GM12878 (cell line): ENCODE measurements around the gene YWHAG. TPM values are rescaled to one million over a fixed set of nuclear protein-coding genes. Genes with fewer than 3 reads are reported as not detected.

Source experiments
- ATAC-seq: fragments of 200-7000 bp; cut with Tn5 transposase; 3 replicates; pipeline ENCODE4 v1.9.1; 2020; ENCODE audit warnings: mild to moderate bottlenecking, moderate library complexity
- BruUV-seq: library from RNA; stranded (reverse); fragments of 400-500 nt; replicated peaks from 2 replicates; lab custom pipeline; 2021; lab: Mats Ljungman, UMichigan
- CTCF ChIA-PET: fragments of 300-600 bp; sonication (Branson Sonifier 250); formaldehyde crosslinking; extraction: SDS; loops from one replicate; lab custom pipeline; 2021; ENCODE audit warnings: inconsistent platforms; lab: Yijun Ruan, JAX
- POLR2A ChIA-PET: fragments of 350-600 bp; formaldehyde crosslinking; extraction: SDS; loops from one replicate; lab custom pipeline; 2021; ENCODE audit warnings: inconsistent platforms; lab: Charles Lee
- RAD21 ChIA-PET: fragments of 300-600 bp; sonication (Branson Sonifier 250); formaldehyde crosslinking; loops from one replicate; lab custom pipeline; 2023; ENCODE audit warnings: antibody characterized with exemption; ENCODE audit not compliant: unreplicated experiment; lab: Charles Lee
- SMC1A ChIA-PET: fragments of 300-600 bp; sonication (Branson Sonifier 250); formaldehyde crosslinking; loops from one replicate; lab custom pipeline; 2023; ENCODE audit not compliant: unreplicated experiment, uncharacterized antibody; lab: Charles Lee
- DNase-seq: peaks from one replicate; pipeline ENCODE4 v3.0.0-alpha.2; 2011; ENCODE audit warnings: low read depth, low spot score
- FAIRE-seq: peaks from 3 replicates; lab custom pipeline; 2011; peaks lifted over from hg19 to GRCh38; lab: Jason Lieb, UNC
- H2AFZ ChIP-seq: 2 replicates; pipeline ENCODE4 v1.6.0; 2011; ENCODE audit warnings: low read depth, low read length, control low read depth; ENCODE audit not compliant: control insufficient read depth
- H3K27ac ChIP-seq: 2 replicates; pipeline ENCODE4 v1.5.1; 2011; ENCODE audit warnings: control low read depth; ENCODE audit not compliant: control insufficient read depth, insufficient read depth
- H3K27me3 ChIP-seq, 2 experiments: replicated peaks in 1 of 2; 2 replicates each; pipeline versions ENCODE4 v1.6.0 to v1.6.1; 2011; ENCODE audit warnings: low read length in 1 of 2; ENCODE audit not compliant: control insufficient read depth in 2 of 2, insufficient read depth in 2 of 2
- H3K36me3 ChIP-seq, 2 experiments: 2 replicates each; pipeline ENCODE4 v1.5.1; 2011; ENCODE audit warnings: low read length in 1 of 2; ENCODE audit not compliant: control insufficient read depth in 2 of 2, insufficient read depth in 2 of 2
- H3K4me1 ChIP-seq: 2 replicates; pipeline ENCODE4 v1.6.1; 2011; ENCODE audit warnings: mild to moderate bottlenecking, low read length, moderate library complexity, mixed read lengths; ENCODE audit not compliant: control insufficient read depth, insufficient read depth
- H3K4me2 ChIP-seq: 2 replicates; pipeline ENCODE4 v1.6.0; 2011; ENCODE audit warnings: control low read depth; ENCODE audit not compliant: control insufficient read depth, insufficient read depth
- H3K4me3 ChIP-seq: fragments of 200-600 bp; sonication (generic); 2 replicates; pipeline ENCODE4 v1.5.1; 2016
- H3K79me2 ChIP-seq: 2 replicates; pipeline ENCODE4 v1.6.0; 2011; ENCODE audit warnings: low read length; ENCODE audit not compliant: control insufficient read depth, insufficient read depth
- H3K9ac ChIP-seq: 2 replicates; pipeline ENCODE4 v1.8.0; 2011; ENCODE audit warnings: low read length, control low read depth, mixed read lengths; ENCODE audit not compliant: control insufficient read depth, insufficient read depth
- H3K9me3 ChIP-seq: replicated peaks from 3 replicates; pipeline ENCODE4 v1.5.1; 2011; ENCODE audit warnings: mild to moderate bottlenecking, low read length; ENCODE audit not compliant: control insufficient read depth, insufficient read depth
- H4K20me1 ChIP-seq: 2 replicates; pipeline ENCODE4 v1.6.0; 2011; ENCODE audit not compliant: control insufficient read depth, insufficient read depth
- BCL11A ChIP-seq: IDR thresholded peaks from 2 replicates; pipeline ENCODE4 v1.6.1; 2011; ENCODE audit warnings: low read depth, low read length
- FOXK2 ChIP-seq: fragments of 450-650 bp; IDR thresholded peaks from 2 replicates; pipeline ENCODE4 v1.6.1; 2017; ENCODE audit warnings: mild to moderate bottlenecking, moderate library complexity
- KLF5 ChIP-seq: fragments of 450-650 bp; IDR thresholded peaks from 2 replicates; pipeline ENCODE4 v1.6.1; 2014; ENCODE audit warnings: mild to moderate bottlenecking; ENCODE audit not compliant: partially characterized antibody
- MAX ChIP-seq: IDR thresholded peaks from 2 replicates; pipeline ENCODE4 v1.6.1; 2012; ENCODE audit warnings: low read depth, low read length, improper control_type of control experiment
- NFYA ChIP-seq: IDR thresholded peaks from 2 replicates; pipeline ENCODE4 v1.6.1; 2011; ENCODE audit warnings: low read depth, mild to moderate bottlenecking, low read length, improper control_type of control experiment, borderline replicate concordance
- NR2F1 ChIP-seq: fragments of 450-650 bp; conservative IDR thresholded peaks from 2 replicates; pipeline ENCODE4 v1.6.1; 2017; ENCODE audit warnings: mild to moderate bottlenecking
- PML ChIP-seq: IDR thresholded peaks from 2 replicates; pipeline ENCODE4 v1.6.1; 2012; ENCODE audit warnings: low read length, inconsistent platforms
- POU2F2 ChIP-seq: IDR thresholded peaks from 3 replicates; pipeline ENCODE4 v1.6.1; 2011; ENCODE audit warnings: low read depth, mild to moderate bottlenecking, low read length, borderline replicate concordance
- RAD21 ChIP-seq: IDR thresholded peaks from 2 replicates; pipeline ENCODE4 v1.6.1; 2011; ENCODE audit warnings: mild to moderate bottlenecking, low read depth, low read length, moderate library complexity; ENCODE audit not compliant: insufficient read depth
- SMARCA5 ChIP-seq: fragments of 450-650 bp; IDR thresholded peaks from 2 replicates; pipeline ENCODE4 v1.6.1; 2017; ENCODE audit warnings: mild to moderate bottlenecking
- SP1 ChIP-seq: IDR thresholded peaks from one replicate; pipeline ENCODE4 v1.6.1; 2011; ENCODE audit warnings: low read depth, low read length
- SREBF1 ChIP-seq: IDR thresholded peaks from 2 replicates; pipeline ENCODE4 v1.6.1; 2012; ENCODE audit warnings: mild to moderate bottlenecking, low read length
- TCF3 ChIP-seq: IDR thresholded peaks from 2 replicates; pipeline ENCODE4 v1.6.1; 2012; ENCODE audit warnings: low read depth, mild to moderate bottlenecking, low read length, borderline replicate concordance; ENCODE audit not compliant: insufficient read depth
- ZNF24 ChIP-seq: fragments of 450-650 bp; IDR thresholded peaks from 2 replicates; pipeline ENCODE4 v1.6.1; 2017; ENCODE audit warnings: antibody characterized with exemption, mild to moderate bottlenecking
- ZNF622 ChIP-seq: fragments of 450-650 bp; IDR thresholded peaks from 2 replicates; pipeline ENCODE4 v1.6.1; 2017; ENCODE audit warnings: mild to moderate bottlenecking, inconsistent platforms
- ZZZ3 ChIP-seq: IDR thresholded peaks from 2 replicates; pipeline ENCODE4 v1.6.1; 2011; ENCODE audit warnings: low read depth; ENCODE audit not compliant: control insufficient read depth, insufficient read length
- WGBS: methylation state at CpG from one replicate; pipeline ENCODE4 v1.1.6; 2016; ENCODE audit warnings: low lambda C conversion rate; ENCODE audit not compliant: insufficient replicate concordance, insufficient coverage; ENCODE audit errors: missing lambda C conversion rate; 5-methylcytosine and 5-hydroxymethylcytosine counted together
- in situ Hi-C: fragments of 300-500 bp; cut with MboI; formaldehyde crosslinking; loops from 9 replicates; pipeline ENCODE4 v1.14.3; 2018; ENCODE audit warnings: mixed read lengths
- intact Hi-C: fragments of 100-400 bp; cut with micrococcal nuclease; formaldehyde crosslinking; loops from one replicate; pipeline ENCODE4 v1.14.2; 2022; ENCODE audit not compliant: unreplicated experiment
- polyA plus RNA-seq, 11 experiments: library from polyadenylated mRNA; depleted of rRNA in 4 of 11; unstranded in 6 of 11; stranded (reverse) in 5 of 11; fragments of >200 nt; fragmentation: Nextera tagmentation in 4 of 11; fragmentation: Illumina TruSeq in 1 of 11; extraction: Ambion mirVana in 4 of 11; extraction: Trizol in 1 of 11; gene quantifications; 1 replicate in 1 of 11; 2 replicates in 10 of 11; pipeline versions ENCODE4 v1.2.1 to v1.2.3, GENCODE V29; 2011 to 2016; ENCODE audit warnings: inconsistent platforms in 2 of 11, missing spikeins in 2 of 11, low read depth in 1 of 11
- total RNA-seq, 4 experiments: library from RNA; depleted of rRNA in 3 of 4; stranded (reverse); fragments of >200 nt in 3 of 4; fragmentation: Illumina TruSeq in 1 of 4; extraction: Trizol in 1 of 4; gene quantifications; 2 replicates each; pipeline versions ENCODE4 v1.2.1 to v1.2.3, GENCODE V29; 2013 to 2021
- TF ChIP-seq, protein P1 (sequence below): fragments of 450-650 bp; IDR thresholded peaks from 2 replicates; pipeline ENCODE4 v1.6.1; 2014; ENCODE audit warnings: mild to moderate bottlenecking
- TF ChIP-seq, protein P2 (sequence below): fragments of 450-650 bp; IDR thresholded peaks from 2 replicates; pipeline ENCODE4 v1.6.1; 2016; ENCODE audit warnings: mild to moderate bottlenecking, moderate library complexity, borderline replicate concordance

Gene YWHAG
- total and polyA plus RNA-seq, 10 of the 15 experiments (the other 5 are each of a cell fraction or from before 2014, with no cell fraction given): 20.2 to 157 (median 41.3) TPM

GRCh38 chr7:76329479-76329878, 29.3 kb downstream of the YWHAG start:
- ChIA-PET POLR2A (interaction anchor here (0.6 kb wide), 1 partner anchor 291 kb away, joined by 5 read pairs; no protein-coding TSS in a partner anchor), SMC1A (no interaction called here), CTCF (no interaction called here), RAD21 (interaction anchor here (0.5 kb wide), 1 partner anchor 145 kb away, joined by 3 read pairs; no protein-coding TSS in a partner anchor)
- DNase-seq (no peak), FAIRE-seq (no peak), ATAC-seq (no peak)
- TF ChIP-seq TCF3 (no peak), BCL11A (no peak), SMARCA5 (no peak), ZNF24 (no peak), NFYA (no peak), SREBF1 (no peak), ZZZ3 (no peak), ZNF622 (no peak), KLF5 (no peak), SP1 (no peak), POU2F2 (no peak), FOXK2 (no peak), RAD21 (no peak), PML (no peak), MAX (no peak), NR2F1 (no peak)
- TF ChIP-seq, protein P1, sequence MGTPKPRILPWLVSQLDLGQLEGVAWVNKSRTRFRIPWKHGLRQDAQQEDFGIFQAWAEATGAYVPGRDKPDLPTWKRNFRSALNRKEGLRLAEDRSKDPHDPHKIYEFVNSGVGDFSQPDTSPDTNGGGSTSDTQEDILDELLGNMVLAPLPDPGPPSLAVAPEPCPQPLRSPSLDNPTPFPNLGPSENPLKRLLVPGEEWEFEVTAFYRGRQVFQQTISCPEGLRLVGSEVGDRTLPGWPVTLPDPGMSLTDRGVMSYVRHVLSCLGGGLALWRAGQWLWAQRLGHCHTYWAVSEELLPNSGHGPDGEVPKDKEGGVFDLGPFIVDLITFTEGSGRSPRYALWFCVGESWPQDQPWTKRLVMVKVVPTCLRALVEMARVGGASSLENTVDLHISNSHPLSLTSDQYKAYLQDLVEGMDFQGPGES: no peak
- TF ChIP-seq, protein P2, sequence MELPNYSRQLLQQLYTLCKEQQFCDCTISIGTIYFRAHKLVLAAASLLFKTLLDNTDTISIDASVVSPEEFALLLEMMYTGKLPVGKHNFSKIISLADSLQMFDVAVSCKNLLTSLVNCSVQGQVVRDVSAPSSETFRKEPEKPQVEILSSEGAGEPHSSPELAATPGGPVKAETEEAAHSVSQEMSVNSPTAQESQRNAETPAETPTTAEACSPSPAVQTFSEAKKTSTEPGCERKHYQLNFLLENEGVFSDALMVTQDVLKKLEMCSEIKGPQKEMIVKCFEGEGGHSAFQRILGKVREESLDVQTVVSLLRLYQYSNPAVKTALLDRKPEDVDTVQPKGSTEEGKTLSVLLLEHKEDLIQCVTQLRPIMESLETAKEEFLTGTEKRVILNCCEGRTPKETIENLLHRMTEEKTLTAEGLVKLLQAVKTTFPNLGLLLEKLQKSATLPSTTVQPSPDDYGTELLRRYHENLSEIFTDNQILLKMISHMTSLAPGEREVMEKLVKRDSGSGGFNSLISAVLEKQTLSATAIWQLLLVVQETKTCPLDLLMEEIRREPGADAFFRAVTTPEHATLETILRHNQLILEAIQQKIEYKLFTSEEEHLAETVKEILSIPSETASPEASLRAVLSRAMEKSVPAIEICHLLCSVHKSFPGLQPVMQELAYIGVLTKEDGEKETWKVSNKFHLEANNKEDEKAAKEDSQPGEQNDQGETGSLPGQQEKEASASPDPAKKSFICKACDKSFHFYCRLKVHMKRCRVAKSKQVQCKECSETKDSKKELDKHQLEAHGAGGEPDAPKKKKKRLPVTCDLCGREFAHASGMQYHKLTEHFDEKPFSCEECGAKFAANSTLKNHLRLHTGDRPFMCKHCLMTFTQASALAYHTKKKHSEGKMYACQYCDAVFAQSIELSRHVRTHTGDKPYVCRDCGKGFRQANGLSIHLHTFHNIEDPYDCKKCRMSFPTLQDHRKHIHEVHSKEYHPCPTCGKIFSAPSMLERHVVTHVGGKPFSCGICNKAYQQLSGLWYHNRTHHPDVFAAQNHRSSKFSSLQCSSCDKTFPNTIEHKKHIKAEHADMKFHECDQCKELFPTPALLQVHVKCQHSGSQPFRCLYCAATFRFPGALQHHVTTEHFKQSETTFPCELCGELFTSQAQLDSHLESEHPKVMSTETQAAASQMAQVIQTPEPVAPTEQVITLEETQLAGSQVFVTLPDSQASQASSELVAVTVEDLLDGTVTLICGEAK: no peak
- 96% methylated on average over 28 of the region's 29 CpGs for WGBS
- no peak overlapping the region for H3K9ac ChIP-seq
- no peak overlapping the region for H3K27ac ChIP-seq
- no peak overlapping the region for H2AFZ ChIP-seq
- H3K9me3 ChIP-seq: no peaks in the 10 kb centered on the region
- H3K79me2 ChIP-seq: peaks cover 33% of the 10 kb centered on the region
- BruUV-seq: no TSS peak
- H3K4me2 ChIP-seq: no peak overlapping the region
- H3K4me1 ChIP-seq: no peaks in the 10 kb centered on the region
- intact Hi-C loops (no loop called here), in situ Hi-C loops (no loop called here)
- H3K4me3 ChIP-seq: no peak overlapping the region
- no peaks in the 10 kb centered on the region for H3K27me3 ChIP-seq
- peaks cover 12% of the 10 kb centered on the region for H4K20me1 ChIP-seq
- H3K36me3 ChIP-seq: peaks cover 15 to 36% of the 10 kb centered on the region in 2 experiments
